NB4 (cell line): ENCODE measurements around the gene TRIM54.

Experiments
- DNase-seq: peaks from one replicate; pipeline ENCODE4 v3.0.0; 2010; ENCODE audit warnings: low read depth
- H3K4me3 ChIP-seq: one replicate; pipeline ENCODE4 v1.5.1; 2011; ENCODE audit warnings: mild to moderate bottlenecking, low read depth, low read length, moderate library complexity
- CTCF ChIP-seq: IDR thresholded peaks from one replicate; pipeline ENCODE4 v1.5.1; 2012; ENCODE audit warnings: low read depth, low read length
- MYC ChIP-seq: IDR thresholded peaks from 2 replicates; pipeline ENCODE4 v1.6.1; 2011; ENCODE audit warnings: low read depth, low read length
- POLR2A ChIP-seq: IDR thresholded peaks from 2 replicates; pipeline ENCODE4 v1.6.1; 2011; ENCODE audit warnings: mild to moderate bottlenecking; ENCODE audit not compliant: insufficient read length; ENCODE audit errors: extremely low read depth
- TF ChIP-seq, protein P1 (sequence below): IDR thresholded peaks from 2 replicates; pipeline ENCODE4 v1.6.1; 2011; ENCODE audit warnings: low read depth, low read length

TRIM54 gene

DNA sequence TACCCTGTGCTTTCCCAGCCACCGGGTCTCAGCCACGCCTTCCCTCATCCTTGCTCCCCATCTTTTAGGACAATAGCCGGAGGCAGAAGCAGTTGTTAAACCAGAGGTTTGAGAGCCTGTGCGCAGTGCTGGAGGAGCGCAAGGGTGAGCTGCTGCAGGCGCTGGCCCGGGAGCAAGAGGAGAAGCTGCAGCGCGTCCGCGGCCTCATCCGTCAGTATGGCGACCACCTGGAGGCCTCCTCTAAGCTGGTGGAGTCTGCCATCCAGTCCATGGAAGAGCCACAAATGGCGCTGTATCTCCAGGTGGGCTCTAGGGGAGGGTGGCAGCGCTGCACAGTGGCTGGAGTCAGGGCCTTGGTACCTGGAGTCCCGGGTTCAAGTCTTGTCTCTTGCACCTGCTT, 23.3 kb downstream of the TRIM54 start:
- H3K4me3 ChIP-seq = no peak overlapping the region
- no peak for TF ChIP-seq MYC
- no peak for TF ChIP-seq CTCF
- TF ChIP-seq, protein P1, sequence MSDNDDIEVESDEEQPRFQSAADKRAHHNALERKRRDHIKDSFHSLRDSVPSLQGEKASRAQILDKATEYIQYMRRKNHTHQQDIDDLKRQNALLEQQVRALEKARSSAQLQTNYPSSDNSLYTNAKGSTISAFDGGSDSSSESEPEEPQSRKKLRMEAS = no peak
- no peak for TF ChIP-seq POLR2A
- DNase-seq = no peak

DNA sequence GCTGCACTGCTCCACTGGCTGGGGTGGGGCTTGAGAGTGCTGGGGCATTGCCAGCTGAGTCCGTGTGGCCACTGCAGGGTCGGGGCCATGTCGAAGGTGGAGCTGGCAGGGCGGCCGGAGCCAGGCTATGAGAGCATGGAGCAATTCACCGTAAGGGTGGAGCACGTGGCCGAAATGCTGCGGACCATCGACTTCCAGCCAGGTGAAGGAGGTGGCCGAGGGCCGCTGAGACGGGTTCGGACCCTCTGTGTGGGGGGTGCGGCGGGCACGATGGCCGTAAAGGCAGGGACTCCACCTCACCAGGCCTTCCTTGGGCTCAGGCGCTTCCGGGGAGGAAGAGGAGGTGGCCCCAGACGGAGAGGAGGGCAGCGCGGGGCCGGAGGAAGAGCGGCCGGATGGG, 23.9 kb downstream of the TRIM54 start:
- TF ChIP-seq CTCF (no peak), POLR2A (no peak), MYC (no peak)
- TF ChIP-seq, protein P1 = no peak
- DNase-seq = no peak
- no peak overlapping the region for H3K4me3 ChIP-seq

GRCh38 chr2:27306573-27307286, 24.5 kb downstream of the TRIM54 start:
- no peak overlapping the region for H3K4me3 ChIP-seq
- TF ChIP-seq CTCF = no peak
- TF ChIP-seq MYC = no peak
- TF ChIP-seq POLR2A = no peak
- TF ChIP-seq, protein P1 = no peak
- DNase-seq = no peak

GRCh38 chr2:27307287-27307544, 25.0 kb downstream of the TRIM54 start:
- no peak overlapping the region for H3K4me3 ChIP-seq
- TF ChIP-seq POLR2A (no peak), CTCF (no peak), MYC (no peak)
- TF ChIP-seq, protein P1 = no peak
- DNase-seq = no peak

- no peak overlapping the region for H3K4me3 ChIP-seq
- TF ChIP-seq MYC (no peak), CTCF (no peak), POLR2A (no peak)
- TF ChIP-seq, protein P1 = no peak
- DNase-seq = no peak
Observed at GRCh38 chr2:27307545-27308358, 25.5 kb downstream of the TRIM54 start.
